GM21423 (cell line): ENCODE results near the gene TSACC.
"Not testable (repeated sequence)": the region's sequence is repeated elsewhere in the genome, so short reads cannot be mapped to it uniquely, and the experiment has no call there.

Experiments used
- ATAC-seq: cut with Tn5 transposase; IDR thresholded peaks from one replicate; pipeline ENCODE4 v1.9.1; 2021; ENCODE audit warnings: mild to moderate bottlenecking, moderate library complexity; ENCODE audit not compliant: unreplicated experiment

TSACC gene

GRCh38 chr1:156338180-156338976 lies at the start of gene TSACC, which contains the start of gene CCT3:
Gene TSACC, plus strand, starts transcription at chr1:156338526. Its CDS starts 1,232 bp downstream, at chr1:156339758.
Gene CCT3, minus strand, starts transcription at chr1:156338292. Its CDS starts 108 bp downstream, at chr1:156338184.
- peak; percentile 95 for ATAC-seq

GRCh38 chr1:156289857-156290256 lies 48.5 kb upstream of the TSACC start:
- no peak for ATAC-seq

- ATAC-seq: no peak
Observed at GRCh38 chr1:156291226-156292061, 46.9 kb upstream of the TSACC start.

GRCh38 chr1:156293098-156293434 lies 45.3 kb upstream of the TSACC start:
- ATAC-seq: no peak

- no peak for ATAC-seq
Observed at GRCh38 chr1:156293895-156294294, 44.4 kb upstream of the TSACC start.

GRCh38 chr1:156295391-156295947 lies 42.9 kb upstream of the TSACC start, which contains the start of gene GLMP:
Gene GLMP, minus strand, starts transcription at chr1:156295679. Its CDS starts 34 bp downstream, at chr1:156295645.
- ATAC-seq: peak; percentile 48

- ATAC-seq: no peak
Observed at GRCh38 chr1:156298852-156299357, 39.4 kb upstream of the TSACC start, which contains the start of gene VHLL. Gene VHLL, minus strand, starts transcription at chr1:156299307. Its CDS starts 118 bp downstream, at chr1:156299189.

- ATAC-seq: no peak
Observed at GRCh38 chr1:156303241-156303640, 35.1 kb upstream of the TSACC start.

GRCh38 chr1:156305215-156305614 lies 33.1 kb upstream of the TSACC start:
- no peak for ATAC-seq

GRCh38 chr1:156308078-156308477 lies 30.2 kb upstream of the TSACC start:
- ATAC-seq: no peak

- no peak for ATAC-seq
Observed at GRCh38 chr1:156310962-156311361, 27.4 kb upstream of the TSACC start.

GRCh38 chr1:156316909-156317308 lies 21.4 kb upstream of the TSACC start:
- no peak for ATAC-seq

- no peak for ATAC-seq
Observed at GRCh38 chr1:156319664-156320063, 18.7 kb upstream of the TSACC start.

GRCh38 chr1:156320560-156320959 lies 17.8 kb upstream of the TSACC start:
- no peak for ATAC-seq

- ATAC-seq: not testable (repeated sequence)
Observed at GRCh38 chr1:156323179-156323578, 15.1 kb upstream of the TSACC start.

GRCh38 chr1:156336242-156336641 lies 2.1 kb upstream of the TSACC start:
- no peak for ATAC-seq

- peak; percentile 3 for ATAC-seq
Observed at GRCh38 chr1:156337052-156337887, 1.1 kb upstream of the TSACC start.

GRCh38 chr1:156337888-156338179 lies 492 bp upstream of the TSACC start:
- no peak for ATAC-seq

GRCh38 chr1:156342166-156342955 lies 4.0 kb downstream of the TSACC start:
- ATAC-seq: no peak

- no peak for ATAC-seq
Observed at GRCh38 chr1:156344409-156344808, 6.1 kb downstream of the TSACC start.
